Fibroblast of upper back skin (primary cell): ENCODE measurements around the gene PTPRD.

Source experiments
- DNase-seq: peaks from one replicate; pipeline ENCODE4 v3.0.0-alpha.2; 2013

PTPRD gene

GRCh38 chr9:9231946-9232345 lies 1380.9 kb downstream of the PTPRD start:
- DNase-seq, result no peak

GRCh38 chr9:9229269-9229668 lies 1383.5 kb downstream of the PTPRD start:
- DNase-seq, result peak; percentile 8

GRCh38 chr9:9223175-9223574 lies 1389.6 kb downstream of the PTPRD start:
- DNase-seq, result no peak

- DNase-seq, result no peak
Observed at GRCh38 chr9:9222730-9223129, 1390.1 kb downstream of the PTPRD start.

GRCh38 chr9:9216934-9217333 lies 1395.9 kb downstream of the PTPRD start:
- no peak for DNase-seq

GRCh38 chr9:9215050-9215449 lies 1397.8 kb downstream of the PTPRD start:
- no peak for DNase-seq

GRCh38 chr9:9214066-9214465 lies 1398.7 kb downstream of the PTPRD start:
- no peak for DNase-seq

- DNase-seq, result no peak
Observed at GRCh38 chr9:9212963-9213362, 1399.8 kb downstream of the PTPRD start.

- DNase-seq, result no peak
Observed at GRCh38 chr9:9202276-9202675, 1410.5 kb downstream of the PTPRD start.

- peak; percentile 0 for DNase-seq
Observed at GRCh38 chr9:9186086-9186485, 1426.7 kb downstream of the PTPRD start.

GRCh38 chr9:9182431-9182830 lies 1430.4 kb downstream of the PTPRD start:
- DNase-seq, result no peak

GRCh38 chr9:9177081-9177480 lies 1435.7 kb downstream of the PTPRD start:
- DNase-seq, result no peak

GRCh38 chr9:9174358-9174757 lies 1438.4 kb downstream of the PTPRD start:
- DNase-seq, result no peak

GRCh38 chr9:9173264-9173663 lies 1439.5 kb downstream of the PTPRD start:
- no peak for DNase-seq

GRCh38 chr9:9170439-9171134 lies 1442.2 kb downstream of the PTPRD start:
- DNase-seq, result no peak

- DNase-seq, result no peak
Observed at GRCh38 chr9:9142001-9142400, 1470.8 kb downstream of the PTPRD start.

GRCh38 chr9:9133526-9133925 lies 1479.3 kb downstream of the PTPRD start:
- DNase-seq, result no peak

- DNase-seq, result peak; percentile 51
Observed at GRCh38 chr9:9124616-9125015, 1488.2 kb downstream of the PTPRD start.

- DNase-seq, result no peak
Observed at GRCh38 chr9:9122230-9122875, 1490.4 kb downstream of the PTPRD start.

- DNase-seq, result no peak
Observed at GRCh38 chr9:9117866-9118265, 1494.9 kb downstream of the PTPRD start.

GRCh38 chr9:9112001-9112720 lies 1500.6 kb downstream of the PTPRD start:
- DNase-seq, result peak; percentile 23

GRCh38 chr9:9108641-9109040 lies 1504.2 kb downstream of the PTPRD start:
- DNase-seq, result no peak

GRCh38 chr9:9102295-9102694 lies 1510.5 kb downstream of the PTPRD start:
- DNase-seq, result no peak

GRCh38 chr9:9100070-9100469 lies 1512.7 kb downstream of the PTPRD start:
- DNase-seq, result no peak
